SK-N-SH treated with all-trans-retinoic acid at 6 μM for 48 hours (cell line): ENCODE measurements around the gene PLA2G1B.

Experiments
- ATAC-seq: fragments of 200-7000 bp; cut with Tn5 transposase; 3 replicates; pipeline ENCODE4 v1.9.1; 2020; ENCODE audit warnings: mild to moderate bottlenecking, moderate library complexity
- BACH2 ChIP-seq: fragments of 250-450 bp; sonication (Bioruptor Pico); IDR thresholded peaks from 2 replicates; pipeline ENCODE4 v1.9.0; 2021; ENCODE audit warnings: mild to moderate bottlenecking, borderline replicate concordance
- CREB5 ChIP-seq: fragments of 250-450 bp; sonication (Bioruptor Pico); IDR thresholded peaks from 2 replicates; pipeline ENCODE4 v1.5.1; 2020; ENCODE audit warnings: low read depth, mild to moderate bottlenecking, moderate library complexity
- ESRRG ChIP-seq: fragments of 250-450 bp; sonication (Bioruptor Pico); IDR thresholded peaks from 2 replicates; pipeline ENCODE4 v1.6.1; 2021; ENCODE audit warnings: mild to moderate bottlenecking
- GLIS3 ChIP-seq: fragments of 250-450 bp; sonication (Bioruptor Pico); IDR thresholded peaks from 2 replicates; pipeline ENCODE4 v1.5.0; 2020; ENCODE audit warnings: mild to moderate bottlenecking, moderate library complexity
- ISL1 ChIP-seq: fragments of 250-450 bp; sonication (Bioruptor Pico); IDR thresholded peaks from 2 replicates; pipeline ENCODE4 v2.1.2; 2022; ENCODE audit warnings: mild to moderate bottlenecking, moderate library complexity
- OSR1 ChIP-seq: fragments of 250-450 bp; sonication (Bioruptor Pico); IDR thresholded peaks from 2 replicates; pipeline ENCODE4 v1.8.0; 2022; ENCODE audit warnings: moderate library complexity, mild to moderate bottlenecking, inconsistent platforms
- PATZ1 ChIP-seq: fragments of 250-450 bp; sonication (Bioruptor Pico); IDR thresholded peaks from 2 replicates; pipeline ENCODE4 v1.8.0; 2020; ENCODE audit warnings: mild to moderate bottlenecking, moderate library complexity, borderline replicate concordance
- POU6F1 ChIP-seq: fragments of 250-450 bp; sonication (Bioruptor Pico); IDR thresholded peaks from 2 replicates; pipeline ENCODE4 v1.8.0; 2021; ENCODE audit warnings: low read depth, mild to moderate bottlenecking, moderate library complexity, borderline replicate concordance
- PPARA ChIP-seq: fragments of 250-450 bp; sonication (Bioruptor Pico); IDR thresholded peaks from 2 replicates; pipeline ENCODE4 v1.5.0; 2020; ENCODE audit warnings: mild to moderate bottlenecking, borderline replicate concordance
- SNAI2 ChIP-seq: fragments of 250-450 bp; sonication (Bioruptor Pico); IDR thresholded peaks from 2 replicates; pipeline ENCODE4 v1.5.0; 2020; ENCODE audit warnings: mild to moderate bottlenecking, moderate library complexity
- TOX ChIP-seq: fragments of 250-450 bp; sonication (Bioruptor Pico); IDR thresholded peaks from 2 replicates; pipeline ENCODE4 v1.8.0; 2021; ENCODE audit warnings: mild to moderate bottlenecking, moderate library complexity, borderline replicate concordance
- TSHZ2 ChIP-seq: fragments of 250-450 bp; sonication (Bioruptor Pico); IDR thresholded peaks from 2 replicates; pipeline ENCODE4 v1.5.0; 2020; ENCODE audit warnings: mild to moderate bottlenecking, moderate library complexity
- ZFP3 ChIP-seq: fragments of 250-450 bp; sonication (Bioruptor Pico); IDR thresholded peaks from 2 replicates; pipeline ENCODE4 v1.5.0; 2020; ENCODE audit warnings: mild to moderate bottlenecking, moderate library complexity
- ZFP30 ChIP-seq: fragments of 450-650 bp; formaldehyde crosslinking; IDR thresholded peaks from 2 replicates; pipeline ENCODE4 v1.5.0; 2022; ENCODE audit warnings: mild to moderate bottlenecking, moderate library complexity
- ZNF565 ChIP-seq: fragments of 450-650 bp; formaldehyde crosslinking; conservative IDR thresholded peaks from 2 replicates; pipeline ENCODE4 v1.5.0; 2020; ENCODE audit warnings: low read depth, mild to moderate bottlenecking, moderate library complexity
- ZNF70 ChIP-seq: fragments of 450-650 bp; formaldehyde crosslinking; IDR thresholded peaks from 2 replicates; pipeline ENCODE4 v1.5.0; 2020; ENCODE audit warnings: mild to moderate bottlenecking, moderate library complexity
- ZNF8 ChIP-seq: fragments of 450-650 bp; formaldehyde crosslinking; IDR thresholded peaks from 2 replicates; pipeline ENCODE4 v1.5.0; 2020; ENCODE audit warnings: mild to moderate bottlenecking, moderate library complexity

PLA2G1B gene

GRCh38 chr12:120324841-120325417 is 2.6 kb downstream of the PLA2G1B start (continued):
- TF ChIP-seq POU6F1 (CRISPR knock-in tag) (no peak), BACH2 (CRISPR knock-in tag) (no peak), ISL1 (CRISPR knock-in tag) (no peak), ESRRG (CRISPR knock-in tag) (no peak), OSR1 (no peak)

GRCh38 chr12:120323772-120324171 is 3.8 kb downstream of the PLA2G1B start:
- TF ChIP-seq TSHZ2 (CRISPR knock-in tag) (no peak), ZNF8 (CRISPR knock-in tag) (no peak), ZFP30 (no peak), ZNF565 (CRISPR knock-in tag) (no peak)
- ATAC-seq = no peak

- TF ChIP-seq ZNF565 (CRISPR knock-in tag) (no peak), CREB5 (CRISPR knock-in tag) (no peak), GLIS3 (CRISPR knock-in tag) (no peak), PPARA (no peak), BACH2 (CRISPR knock-in tag) (no peak), SNAI2 (CRISPR knock-in tag) (no peak), ISL1 (CRISPR knock-in tag) (no peak), ZFP3 (CRISPR knock-in tag) (no peak), TSHZ2 (CRISPR knock-in tag) (no peak), ZNF70 (CRISPR knock-in tag) (no peak)
- ATAC-seq = no peak
Observed at GRCh38 chr12:120321382-120322202, 6.0 kb downstream of the PLA2G1B start.

- ATAC-seq = peak; percentile 99
- no peak for TF ChIP-seq POU6F1 (CRISPR knock-in tag)
- no peak for TF ChIP-seq TOX (CRISPR knock-in tag)
- no peak for TF ChIP-seq PATZ1 (CRISPR knock-in tag)
- no peak for TF ChIP-seq CREB5 (CRISPR knock-in tag)
- TF ChIP-seq ISL1 (CRISPR knock-in tag) = 0 out of 2 replicates have a peak, but pooled peaks have one; percentile 11
- TF ChIP-seq ZNF8 (CRISPR knock-in tag) = no peak
Observed at GRCh38 chr12:120317224-120318105, 10.1 kb downstream of the PLA2G1B start.
